GM21367 (cell line): ENCODE results near the gene MIER2.
"Not testable (repeated sequence)": the region's sequence is repeated elsewhere in the genome, so short reads cannot be mapped to it uniquely, and the experiment has no call there.

Experiments
- ATAC-seq: cut with Tn5 transposase; IDR thresholded peaks from one replicate; pipeline ENCODE4 v1.9.1; 2021; ENCODE audit not compliant: unreplicated experiment

Gene MIER2

GRCh38 chr19:262125-262524, 82.5 kb downstream of the MIER2 start:
- ATAC-seq, result no peak

- ATAC-seq, result not testable (repeated sequence)
Observed at GRCh38 chr19:256804-257203, 87.8 kb downstream of the MIER2 start.
